ENCODE results near the gene TPK1. TPM values are rescaled to one million over a fixed set of nuclear protein-coding genes. Genes with fewer than 3 reads are reported as not detected.

The TPK1 gene
- total and polyA plus RNA-seq, 2 of the 13 experiments (the other 11 are each of a cell fraction or from before 2014, with no cell fraction given), result 1.0 to 1.2 TPM

DNA sequence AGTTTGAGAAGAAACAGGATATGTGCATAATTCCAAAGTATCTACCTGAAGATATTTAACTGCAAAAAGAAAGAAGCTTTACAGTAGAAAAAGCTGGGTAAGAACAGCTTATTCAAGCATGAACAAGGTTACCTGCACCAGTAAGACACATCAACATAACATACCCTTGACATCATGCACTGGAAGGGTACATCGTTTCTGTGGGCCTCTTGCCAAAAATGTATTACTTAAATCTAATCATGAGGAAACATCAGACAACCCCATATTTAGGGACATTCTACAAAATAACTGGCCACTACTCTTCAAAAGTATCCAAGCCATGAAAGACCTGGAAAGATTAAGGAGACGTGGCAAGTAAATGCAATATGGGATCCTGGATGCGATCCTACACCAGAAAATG, 18.9 kb downstream of the TPK1 start (continued):
- TF ChIP-seq, protein P1, sequence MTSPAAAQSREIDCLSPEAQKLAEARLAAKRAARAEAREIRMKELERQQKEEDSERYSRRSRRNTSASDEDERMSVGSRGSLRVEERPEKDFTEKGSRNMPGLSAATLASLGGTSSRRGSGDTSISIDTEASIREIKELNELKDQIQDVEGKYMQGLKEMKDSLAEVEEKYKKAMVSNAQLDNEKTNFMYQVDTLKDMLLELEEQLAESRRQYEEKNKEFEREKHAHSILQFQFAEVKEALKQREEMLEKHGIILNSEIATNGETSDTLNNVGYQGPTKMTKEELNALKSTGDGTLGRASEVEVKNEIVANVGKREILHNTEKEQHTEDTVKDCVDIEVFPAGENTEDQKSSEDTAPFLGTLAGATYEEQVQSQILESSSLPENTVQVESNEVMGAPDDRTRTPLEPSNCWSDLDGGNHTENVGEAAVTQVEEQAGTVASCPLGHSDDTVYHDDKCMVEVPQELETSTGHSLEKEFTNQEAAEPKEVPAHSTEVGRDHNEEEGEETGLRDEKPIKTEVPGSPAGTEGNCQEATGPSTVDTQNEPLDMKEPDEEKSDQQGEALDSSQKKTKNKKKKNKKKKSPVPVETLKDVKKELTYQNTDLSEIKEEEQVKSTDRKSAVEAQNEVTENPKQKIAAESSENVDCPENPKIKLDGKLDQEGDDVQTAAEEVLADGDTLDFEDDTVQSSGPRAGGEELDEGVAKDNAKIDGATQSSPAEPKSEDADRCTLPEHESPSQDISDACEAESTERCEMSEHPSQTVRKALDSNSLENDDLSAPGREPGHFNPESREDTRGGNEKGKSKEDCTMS (CRISPR knock-in tag; conservative IDR thresholded peaks at IDR 0.05), result no peak
- no peak for TF ChIP-seq ZFYVE20 (CRISPR knock-in tag; IDR thresholded peaks at IDR 0.05; ENCODE audit: borderline replicate concordance, low read depth)

DNA sequence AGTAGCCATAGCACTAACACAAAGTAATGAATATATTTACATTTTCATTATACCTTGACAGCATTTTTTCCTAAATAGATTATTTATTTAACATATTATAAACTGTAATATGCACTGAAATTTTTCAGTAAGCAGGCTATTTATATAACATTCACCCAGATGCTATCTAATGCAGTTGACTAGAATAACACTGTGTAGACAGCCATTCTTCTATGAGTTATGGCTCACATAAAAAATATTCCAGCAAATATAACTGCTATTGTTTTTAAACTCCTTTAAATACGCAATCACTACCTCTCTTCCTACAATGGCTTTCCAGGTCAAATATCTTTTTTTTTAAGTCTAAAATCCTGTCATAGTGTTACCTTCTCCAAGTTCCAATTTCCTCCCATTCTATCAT, 21.6 kb downstream of the TPK1 start:
- Histone ChIP-seq H3K4me3 (replicated peaks in 1 of 3; ENCODE audit: insufficient read depth in 1 of 3, low read depth in 2 of 3, low read length in 3 of 3) (no peak overlapping the region), H2AFZ (ENCODE audit: low read length) (no peak overlapping the region), H3K4me1 (ENCODE audit: insufficient read depth, low read length) (no peaks in the 10 kb centered on the region), H3K4me2 (ENCODE audit: low read depth, low read length) (no peak overlapping the region), H4K20me1 (ENCODE audit: insufficient read depth, low read length) (no peaks in the 10 kb centered on the region), H3K27ac (ENCODE audit: extremely low read length, insufficient read depth, low read length) (no peak overlapping the region), H3K27me3 (ENCODE audit: control insufficient read depth in 1 of 2, insufficient read depth in 2 of 2, low read length in 2 of 2) (no peaks in the 10 kb centered on the region), H3K9me3 (ENCODE audit: low read length) (no peaks in the 10 kb centered on the region), H3K36me3 (replicated peaks in 1 of 2; ENCODE audit: control insufficient read depth in 1 of 2, insufficient read depth in 2 of 2, low read length in 2 of 2) (no peaks in the 10 kb centered on the region), H3K9ac (ENCODE audit: insufficient read depth, low read depth, low read length) (no peak overlapping the region), H3K79me2 (ENCODE audit: insufficient read depth, low read length) (no peaks in the 10 kb centered on the region)
- CTCF ChIA-PET (ENCODE audit: low intra/inter-chr PET ratio, low total read pairs), result no interaction called here
- BruUV-seq (replicated peaks), result no TSS peak
- POLR2A ChIA-PET, result no interaction called here
- ATAC-seq (no peak), DNase-seq (ENCODE audit: low spot score) (no peak), FAIRE-seq (no peak)
- in situ Hi-C loops (cut with HindIII; ENCODE audit: extremely low pct_ligation_motif_present, low pct_unique_long_range_greater_than_20kb), result no loop called here
- WGBS (ENCODE audit: low lambda C conversion rate), result 6% methylated on average over 1 of the region's 1 CpG
- no peak for TF ChIP-seq ZFP90 (CRISPR knock-in tag; IDR thresholded peaks at IDR 0.05; ENCODE audit: borderline replicate concordance)
- no peak for TF ChIP-seq ESRRA (CRISPR knock-in tag; IDR thresholded peaks at IDR 0.05; ENCODE audit: low read depth)
- intact Hi-C loops (cut with micrococcal nuclease; ENCODE audit: unreplicated experiment), result no loop called here

Measured in HepG2 (cell line).